ENCODE measurements around the gene HMGN4. TPM values are rescaled to one million over a fixed set of nuclear protein-coding genes. Genes with fewer than 3 reads are reported as not detected.

HMGN4 gene
- total RNA-seq, result 49.7 and 62.7 TPM in 2 replicates

GRCh38 chr6:26537846-26538571 is at the start of gene HMGN4:
TSS of gene HMGN4 (plus strand) at chr6:26538366. CDS start at chr6:26545207, 6,841 bp downstream.

GRCh38 chr6:26500102-26500501 is 38.1 kb upstream of the HMGN4 start, which contains the start of gene BTN1A1:
TSS of gene BTN1A1 (plus strand) at chr6:26500303. CDS start at chr6:26501287, 984 bp downstream.

Other genes with a start within 250 kb of the HMGN4 start
- 6.4 and 7.5 TPM in 2 replicates for gene BTN3A2, start 173.2 kb upstream of the HMGN4 start, total RNA-seq
- gene BTN2A2, start 155.3 kb upstream of the HMGN4 start, total RNA-seq, result 4.0 and 6.3 TPM in 2 replicates
- gene BTN3A1, start 136.1 kb upstream of the HMGN4 start, total RNA-seq, result 4.7 and 6.2 TPM in 2 replicates
- gene BTN3A3, start 97.9 kb upstream of the HMGN4 start, total RNA-seq, result 1.4 TPM in 2 replicates
- gene BTN2A1, start 80.4 kb upstream of the HMGN4 start, total RNA-seq, result 3.5 and 3.7 TPM in 2 replicates
- not detected in 2 replicates for gene BTN1A1, start 38.1 kb upstream of the HMGN4 start, total RNA-seq
- gene ABT1, start 58.6 kb downstream of the HMGN4 start, total RNA-seq, result 14.1 and 20.0 TPM in 2 replicates
- 5.2 and 6.7 TPM in 2 replicates for gene ZNF322, start 121.4 kb downstream of the HMGN4 start, total RNA-seq

Measured in airway epithelial cell (primary cell).